ENCODE data around the gene LAMA2.

- no peak for TF ChIP-seq CTCF (IDR thresholded peaks at IDR 0.05; ENCODE audit: low read depth, low read length)
- TF ChIP-seq MYC (IDR thresholded peaks at IDR 0.05; ENCODE audit: low read depth, low read length): no peak
- TF ChIP-seq POLR2A (IDR thresholded peaks at IDR 0.05; ENCODE audit: extremely low read depth, insufficient read length): no peak
These were observed 36.7 kb downstream of the LAMA2 start for GRCh38 chr6:128919412-128920180.

Measured in NB4 (cell line).